HEK293 (cell line): ENCODE data around the gene DIS3L2.

Experiments
- CTCF ChIA-PET: fragments of 350-600 bp; formaldehyde crosslinking; extraction: SDS; loops from one replicate; lab custom pipeline; 2021; ENCODE audit warnings: antibody characterized with exemption; lab: Yijun Ruan, JAX
- POLR2A ChIA-PET: fragments of 300-600 bp; formaldehyde crosslinking; extraction: SDS; loops from one replicate; lab custom pipeline; 2020; ENCODE audit warnings: antibody characterized with exemption, inconsistent platforms; lab: Yijun Ruan, JAX
- H3K27ac ChIP-seq: fragments of 200-500 bp; sonication (Bioruptor generic); 2 replicates; pipeline ENCODE4 v1.5.1; 2014; ENCODE audit warnings: low read depth, low read length, control low read depth, inconsistent platforms; ENCODE audit errors: extremely low read depth
- H3K36me3 ChIP-seq, 2 experiments: fragments of 200-500 bp in 1 of 2; sonication (Bioruptor generic) in 1 of 2; 1 replicate in 1 of 2; 2 replicates in 1 of 2; pipeline ENCODE4 v1.5.1; 2014 to 2017; ENCODE audit warnings: inconsistent platforms in 2 of 2, low read length in 2 of 2; ENCODE audit not compliant: control insufficient read depth in 2 of 2, insufficient read depth in 1 of 2
- H3K4me1 ChIP-seq: fragments of 200-500 bp; sonication (Bioruptor generic); 2 replicates; pipeline ENCODE4 v1.5.1; 2014; ENCODE audit warnings: mild to moderate bottlenecking, low read length, inconsistent platforms; ENCODE audit not compliant: control insufficient read depth, insufficient read depth
- H3K4me3 ChIP-seq: 2 replicates; pipeline ENCODE4 v1.5.1; 2011; ENCODE audit warnings: low read depth, mild to moderate bottlenecking, control low read depth, low read length, moderate library complexity
- H3K9me3 ChIP-seq: fragments of 200-500 bp; sonication (Bioruptor generic); 2 replicates; pipeline ENCODE4 v1.5.1; 2014; ENCODE audit warnings: low read depth, low read length, inconsistent platforms; ENCODE audit not compliant: control insufficient read depth, insufficient read depth
- EGR2 ChIP-seq: fragments of 450-650 bp; formaldehyde crosslinking; IDR thresholded peaks from 2 replicates; pipeline ENCODE4 v1.5.1; 2016; ENCODE audit warnings: low read depth, missing biosample characterization, missing genetic modification characterization
- KLF8 ChIP-seq: fragments of 450-650 bp; formaldehyde crosslinking; IDR thresholded peaks from 2 replicates; pipeline ENCODE4 v1.5.1; 2016; ENCODE audit warnings: missing biosample characterization, missing genetic modification characterization
- KLF9 ChIP-seq: fragments of 450-650 bp; formaldehyde crosslinking; IDR thresholded peaks from 2 replicates; pipeline ENCODE4 v1.5.1; 2016; ENCODE audit warnings: missing biosample characterization, missing genetic modification characterization, low read depth
- YY2 ChIP-seq: fragments of 450-650 bp; formaldehyde crosslinking; IDR thresholded peaks from 2 replicates; pipeline ENCODE4 v1.5.1; 2016; ENCODE audit warnings: missing biosample characterization, missing genetic modification characterization
- ZBTB11 ChIP-seq: fragments of 450-650 bp; formaldehyde crosslinking; conservative IDR thresholded peaks from 2 replicates; pipeline ENCODE4 v1.5.1; 2016; ENCODE audit warnings: low read depth, missing biosample characterization, missing genetic modification characterization
- ZBTB17 ChIP-seq: fragments of 450-650 bp; formaldehyde crosslinking; IDR thresholded peaks from 2 replicates; pipeline ENCODE4 v1.5.1; 2016; ENCODE audit warnings: missing biosample characterization, missing genetic modification characterization
- ZBTB48 ChIP-seq: fragments of 450-650 bp; formaldehyde crosslinking; IDR thresholded peaks from 2 replicates; pipeline ENCODE4 v1.5.1; 2016; ENCODE audit warnings: missing biosample characterization, missing genetic modification characterization
- ZNF184 ChIP-seq: fragments of 450-650 bp; IDR thresholded peaks from 2 replicates; pipeline ENCODE4 v1.5.1; 2018; ENCODE audit warnings: missing biosample characterization, mild to moderate bottlenecking, missing genetic modification characterization
- ZNF23 ChIP-seq: fragments of 450-650 bp; formaldehyde crosslinking; IDR thresholded peaks from 2 replicates; pipeline ENCODE4 v1.5.1; 2016; ENCODE audit warnings: missing biosample characterization, missing genetic modification characterization, borderline replicate concordance
- ZNF24 ChIP-seq: fragments of 450-650 bp; formaldehyde crosslinking; IDR thresholded peaks from 2 replicates; pipeline ENCODE4 v1.5.1; 2016; ENCODE audit warnings: missing biosample characterization, missing genetic modification characterization
- ZNF280C ChIP-seq: fragments of 450-650 bp; formaldehyde crosslinking; IDR thresholded peaks from 2 replicates; pipeline ENCODE4 v1.5.1; 2016; ENCODE audit warnings: missing biosample characterization, missing genetic modification characterization
- ZNF280D ChIP-seq: fragments of 450-650 bp; formaldehyde crosslinking; IDR thresholded peaks from 2 replicates; pipeline ENCODE4 v1.5.1; 2016; ENCODE audit warnings: missing biosample characterization, missing genetic modification characterization
- ZNF510 ChIP-seq: fragments of 450-650 bp; formaldehyde crosslinking; IDR thresholded peaks from 2 replicates; pipeline ENCODE4 v1.5.1; 2018; ENCODE audit warnings: mild to moderate bottlenecking, missing genetic modification characterization, missing biosample characterization; ENCODE audit not compliant: insufficient replicate concordance
- ZNF513 ChIP-seq: fragments of 450-650 bp; IDR thresholded peaks from 2 replicates; pipeline ENCODE4 v1.5.1; 2018; ENCODE audit warnings: missing biosample characterization, missing genetic modification characterization
- ZNF596 ChIP-seq: fragments of 450-650 bp; IDR thresholded peaks from 2 replicates; pipeline ENCODE4 v1.5.0; 2018; ENCODE audit warnings: missing biosample characterization, mild to moderate bottlenecking, missing genetic modification characterization, moderate library complexity
- ZSCAN23 ChIP-seq: fragments of 450-650 bp; formaldehyde crosslinking; IDR thresholded peaks from 2 replicates; pipeline ENCODE4 v1.5.1; 2016; ENCODE audit warnings: missing biosample characterization, missing genetic modification characterization
- ZSCAN4 ChIP-seq: fragments of 450-650 bp; formaldehyde crosslinking; IDR thresholded peaks from 2 replicates; pipeline ENCODE4 v1.5.1; 2017; ENCODE audit warnings: missing biosample characterization, missing genetic modification characterization

DIS3L2 gene

GRCh38 chr2:232376713-232377112, 415.2 kb downstream of the DIS3L2 start:
- Histone ChIP-seq H3K9me3 (no peaks in the 10 kb centered on the region), H3K4me3 (no peak overlapping the region), H3K36me3 (no peaks in the 10 kb centered on the region), H3K27ac (no peak overlapping the region), H3K4me1 (no peaks in the 10 kb centered on the region)
- TF ChIP-seq ZNF280C (tag by site-specific recombination) (no peak), YY2 (tag by site-specific recombination) (no peak), ZBTB11 (tag by site-specific recombination) (no peak), ZBTB17 (no peak), ZNF280D (tag by site-specific recombination) (no peak), ZNF24 (tag by site-specific recombination) (no peak), ZSCAN4 (tag by site-specific recombination) (no peak), ZNF510 (tag by site-specific recombination) (no peak), ZNF513 (no peak), ZNF23 (no peak), ZNF184 (tag by site-specific recombination) (no peak), KLF9 (tag by site-specific recombination) (no peak), ZNF596 (tag by site-specific recombination) (no peak)
- ChIA-PET POLR2A (no interaction called here), CTCF (interaction anchor here (0.7 kb wide), 1 partner anchor 63 kb away, joined by 3 read pairs; no protein-coding TSS in a partner anchor)

GRCh38 chr2:232377319-232377718, 415.8 kb downstream of the DIS3L2 start:
- Histone ChIP-seq H3K36me3 (no peaks in the 10 kb centered on the region), H3K4me1 (no peaks in the 10 kb centered on the region), H3K9me3 (no peaks in the 10 kb centered on the region), H3K4me3 (no peak overlapping the region), H3K27ac (no peak overlapping the region)
- ChIA-PET CTCF (interaction anchor here (0.7 kb wide), 2 partner anchors 19 to 62 kb away, joined by 3 read pairs; no protein-coding TSS in a partner anchor), POLR2A (no interaction called here)
- TF ChIP-seq ZNF280D (tag by site-specific recombination), result no peak
- TF ChIP-seq ZSCAN23 (tag by site-specific recombination), result no peak
- TF ChIP-seq ZBTB48 (tag by site-specific recombination), result no peak
- no peak for TF ChIP-seq EGR2 (tag by site-specific recombination)
- no peak for TF ChIP-seq KLF8 (tag by site-specific recombination)
